GM12878 (cell line): ENCODE measurements around the gene RBMS3. TPM values are rescaled to one million over a fixed set of nuclear protein-coding genes. Genes with fewer than 3 reads are reported as not detected.

ENCODE experiments used
- ATAC-seq: fragments of 200-7000 bp; cut with Tn5 transposase; 3 replicates; pipeline ENCODE4 v1.9.1; 2020; ENCODE audit warnings: mild to moderate bottlenecking, moderate library complexity
- BruUV-seq: library from RNA; stranded (reverse); fragments of 400-500 nt; replicated peaks from 2 replicates; lab custom pipeline; 2021; lab: Mats Ljungman, UMichigan
- CTCF ChIA-PET: fragments of 300-600 bp; sonication (Branson Sonifier 250); formaldehyde crosslinking; extraction: SDS; loops from one replicate; lab custom pipeline; 2021; ENCODE audit warnings: inconsistent platforms; lab: Yijun Ruan, JAX
- POLR2A ChIA-PET: fragments of 350-600 bp; formaldehyde crosslinking; extraction: SDS; loops from one replicate; lab custom pipeline; 2021; ENCODE audit warnings: inconsistent platforms; lab: Charles Lee
- RAD21 ChIA-PET: fragments of 300-600 bp; sonication (Branson Sonifier 250); formaldehyde crosslinking; loops from one replicate; lab custom pipeline; 2023; ENCODE audit warnings: antibody characterized with exemption; ENCODE audit not compliant: unreplicated experiment; lab: Charles Lee
- SMC1A ChIA-PET: fragments of 300-600 bp; sonication (Branson Sonifier 250); formaldehyde crosslinking; loops from one replicate; lab custom pipeline; 2023; ENCODE audit not compliant: unreplicated experiment, uncharacterized antibody; lab: Charles Lee
- DNase-seq: peaks from one replicate; pipeline ENCODE4 v3.0.0-alpha.2; 2011; ENCODE audit warnings: low read depth, low spot score
- FAIRE-seq: peaks from 3 replicates; lab custom pipeline; 2011; peaks lifted over from hg19 to GRCh38; lab: Jason Lieb, UNC
- H2AFZ ChIP-seq: 2 replicates; pipeline ENCODE4 v1.6.0; 2011; ENCODE audit warnings: low read depth, low read length, control low read depth; ENCODE audit not compliant: control insufficient read depth
- H3K27ac ChIP-seq: 2 replicates; pipeline ENCODE4 v1.5.1; 2011; ENCODE audit warnings: control low read depth; ENCODE audit not compliant: control insufficient read depth, insufficient read depth
- H3K27me3 ChIP-seq, 2 experiments: replicated peaks in 1 of 2; 2 replicates each; pipeline versions ENCODE4 v1.6.0 to v1.6.1; 2011; ENCODE audit warnings: low read length in 1 of 2; ENCODE audit not compliant: control insufficient read depth in 2 of 2, insufficient read depth in 2 of 2
- H3K36me3 ChIP-seq, 2 experiments: 2 replicates each; pipeline ENCODE4 v1.5.1; 2011; ENCODE audit warnings: low read length in 1 of 2; ENCODE audit not compliant: control insufficient read depth in 2 of 2, insufficient read depth in 2 of 2
- H3K4me1 ChIP-seq: 2 replicates; pipeline ENCODE4 v1.6.1; 2011; ENCODE audit warnings: mild to moderate bottlenecking, low read length, moderate library complexity, mixed read lengths; ENCODE audit not compliant: control insufficient read depth, insufficient read depth
- H3K4me2 ChIP-seq: 2 replicates; pipeline ENCODE4 v1.6.0; 2011; ENCODE audit warnings: control low read depth; ENCODE audit not compliant: control insufficient read depth, insufficient read depth
- H3K4me3 ChIP-seq: fragments of 200-600 bp; sonication (generic); 2 replicates; pipeline ENCODE4 v1.5.1; 2016
- H3K79me2 ChIP-seq: 2 replicates; pipeline ENCODE4 v1.6.0; 2011; ENCODE audit warnings: low read length; ENCODE audit not compliant: control insufficient read depth, insufficient read depth
- H3K9ac ChIP-seq: 2 replicates; pipeline ENCODE4 v1.8.0; 2011; ENCODE audit warnings: low read length, control low read depth, mixed read lengths; ENCODE audit not compliant: control insufficient read depth, insufficient read depth
- H3K9me3 ChIP-seq: replicated peaks from 3 replicates; pipeline ENCODE4 v1.5.1; 2011; ENCODE audit warnings: mild to moderate bottlenecking, low read length; ENCODE audit not compliant: control insufficient read depth, insufficient read depth
- H4K20me1 ChIP-seq: 2 replicates; pipeline ENCODE4 v1.6.0; 2011; ENCODE audit not compliant: control insufficient read depth, insufficient read depth
- BCL3 ChIP-seq: IDR thresholded peaks from 2 replicates; pipeline ENCODE4 v1.6.1; 2011; ENCODE audit warnings: borderline replicate concordance, low read depth, mild to moderate bottlenecking, moderate library complexity, low read length; ENCODE audit not compliant: insufficient read depth, poor library complexity, severe bottlenecking
- CEBPB ChIP-seq, 2 experiments: fragments of 150-350 bp in 1 of 2; IDR thresholded peaks; 2 replicates each; pipeline ENCODE4 v1.6.1; 2012 to 2014; ENCODE audit warnings: low read depth in 2 of 2, low read length in 2 of 2, borderline replicate concordance in 1 of 2, inconsistent platforms in 1 of 2
- NFYA ChIP-seq: IDR thresholded peaks from 2 replicates; pipeline ENCODE4 v1.6.1; 2011; ENCODE audit warnings: low read depth, mild to moderate bottlenecking, low read length, improper control_type of control experiment, borderline replicate concordance
- POLR2AphosphoS5 ChIP-seq: IDR thresholded peaks from 2 replicates; pipeline ENCODE4 v1.6.1; 2011; ENCODE audit warnings: mild to moderate bottlenecking, low read length, inconsistent platforms
- USF1 ChIP-seq: IDR thresholded peaks from 2 replicates; pipeline ENCODE4 v1.6.1; 2011; ENCODE audit warnings: borderline replicate concordance, low read depth, mild to moderate bottlenecking, moderate library complexity, mixed read lengths, low read length; ENCODE audit not compliant: insufficient read depth; ENCODE audit errors: extremely low read length
- YBX1 ChIP-seq: fragments of 450-650 bp; IDR thresholded peaks from 2 replicates; pipeline ENCODE4 v1.6.1; 2016; ENCODE audit warnings: antibody characterized with exemption
- WGBS: methylation state at CpG from one replicate; pipeline ENCODE4 v1.1.6; 2016; ENCODE audit warnings: low lambda C conversion rate; ENCODE audit not compliant: insufficient replicate concordance, insufficient coverage; ENCODE audit errors: missing lambda C conversion rate; 5-methylcytosine and 5-hydroxymethylcytosine counted together
- in situ Hi-C: fragments of 300-500 bp; cut with MboI; formaldehyde crosslinking; loops from 9 replicates; pipeline ENCODE4 v1.14.3; 2018; ENCODE audit warnings: mixed read lengths
- intact Hi-C: fragments of 100-400 bp; cut with micrococcal nuclease; formaldehyde crosslinking; loops from one replicate; pipeline ENCODE4 v1.14.2; 2022; ENCODE audit not compliant: unreplicated experiment
- polyA plus RNA-seq, 11 experiments: library from polyadenylated mRNA; depleted of rRNA in 4 of 11; unstranded in 6 of 11; stranded (reverse) in 5 of 11; fragments of >200 nt; fragmentation: Nextera tagmentation in 4 of 11; fragmentation: Illumina TruSeq in 1 of 11; extraction: Ambion mirVana in 4 of 11; extraction: Trizol in 1 of 11; gene quantifications; 1 replicate in 1 of 11; 2 replicates in 10 of 11; pipeline versions ENCODE4 v1.2.1 to v1.2.3, GENCODE V29; 2011 to 2016; ENCODE audit warnings: inconsistent platforms in 2 of 11, missing spikeins in 2 of 11, low read depth in 1 of 11
- total RNA-seq, 4 experiments: library from RNA; depleted of rRNA in 3 of 4; stranded (reverse); fragments of >200 nt in 3 of 4; fragmentation: Illumina TruSeq in 1 of 4; extraction: Trizol in 1 of 4; gene quantifications; 2 replicates each; pipeline versions ENCODE4 v1.2.1 to v1.2.3, GENCODE V29; 2013 to 2021

Gene RBMS3
- total and polyA plus RNA-seq, 10 of the 15 experiments (the other 5 are each of a cell fraction or from before 2014, with no cell fraction given): 0.79 to 4.7 (median 3.1) TPM

- WGBS: 0% methylated on average over 1 of the region's 1 CpG
- no TSS peak for BruUV-seq
- no peak for ATAC-seq
- Histone ChIP-seq H2AFZ (no peak overlapping the region), H3K4me3 (no peak overlapping the region), H3K9ac (no peak overlapping the region), H3K36me3 (no peaks in the 10 kb centered on the region), H3K27me3 (no peaks in the 10 kb centered on the region), H4K20me1 (no peaks in the 10 kb centered on the region), H3K27ac (no peak overlapping the region), H3K4me1 (no peaks in the 10 kb centered on the region), H3K9me3 (no peaks in the 10 kb centered on the region), H3K4me2 (no peak overlapping the region), H3K79me2 (no peaks in the 10 kb centered on the region)
- ChIA-PET RAD21 (no interaction called here), SMC1A (interaction anchor here (1.1 to 1.2 kb wide), 2 partner anchors 8 to 16 kb away, joined by 3 to 6 read pairs; no protein-coding TSS in a partner anchor), POLR2A (no interaction called here), CTCF (interaction anchor here (1.3 kb wide), 1 partner anchor 11 kb away, joined by 4 read pairs; no protein-coding TSS in a partner anchor)
- intact Hi-C loops (no loop called here), in situ Hi-C loops (no loop called here)
- no peak for FAIRE-seq
- TF ChIP-seq NFYA: no peak
- TF ChIP-seq BCL3: no peak
- TF ChIP-seq CEBPB (IDR thresholded peaks at IDR 0.05; ENCODE audit: borderline replicate concordance in 1 of 2, low read depth in 2 of 2, low read length in 2 of 2): no peak
- no peak for TF ChIP-seq POLR2AphosphoS5
- no peak for TF ChIP-seq USF1
- TF ChIP-seq YBX1: no peak
- no peak for DNase-seq
Observed at GRCh38 chr3:29870136-29870535, 589.3 kb downstream of the RBMS3 start.
